Ishikawa (cell line): ENCODE measurements around the gene C14orf132.

ENCODE experiments used
- CEBPB ChIP-seq: IDR thresholded peaks from 2 replicates; pipeline ENCODE4 v1.6.1; 2012
- CREB1 ChIP-seq: IDR thresholded peaks from 2 replicates; pipeline ENCODE4 v1.6.1; 2012; ENCODE audit warnings: low read depth
- EGR1 ChIP-seq: IDR thresholded peaks from 2 replicates; pipeline ENCODE4 v1.6.1; 2012
- EP300 ChIP-seq: IDR thresholded peaks from 2 replicates; pipeline ENCODE4 v1.6.1; 2012; ENCODE audit warnings: borderline replicate concordance
- FOXM1 ChIP-seq: IDR thresholded peaks from 2 replicates; pipeline ENCODE4 v1.6.1; 2012; ENCODE audit warnings: low read depth, borderline replicate concordance
- MAX ChIP-seq: IDR thresholded peaks from 2 replicates; pipeline ENCODE4 v1.6.1; 2012
- NFIC ChIP-seq: IDR thresholded peaks from 2 replicates; pipeline ENCODE4 v1.6.1; 2012
- RAD21 ChIP-seq: IDR thresholded peaks from 2 replicates; pipeline ENCODE4 v1.6.1; 2012; ENCODE audit warnings: low read depth
- TAF1 ChIP-seq: IDR thresholded peaks from 2 replicates; pipeline ENCODE4 v1.6.1; 2012; ENCODE audit warnings: low read depth, mild to moderate bottlenecking
- TCF12 ChIP-seq: IDR thresholded peaks from 2 replicates; pipeline ENCODE4 v1.6.1; 2012; ENCODE audit warnings: low read depth
- TEAD4 ChIP-seq: IDR thresholded peaks from 2 replicates; pipeline ENCODE4 v1.6.1; 2012
- YY1 ChIP-seq: IDR thresholded peaks from 2 replicates; pipeline ENCODE4 v1.6.1; 2012; ENCODE audit warnings: low read depth
- ZBTB7A ChIP-seq: IDR thresholded peaks from 2 replicates; pipeline ENCODE4 v1.6.1; 2012; ENCODE audit warnings: low read depth
- TF ChIP-seq, protein P1 (sequence below): IDR thresholded peaks from 2 replicates; pipeline ENCODE4 v1.6.1; 2012
- TF ChIP-seq, protein P2 (sequence below): IDR thresholded peaks from 2 replicates; pipeline ENCODE4 v1.6.1; 2012; ENCODE audit warnings: low read depth, mild to moderate bottlenecking

C14orf132 gene

GRCh38 chr14:96035456-96035855 lies 3.7 kb upstream of the C14orf132 start:
- TF ChIP-seq ZBTB7A (no peak), MAX (no peak), TCF12 (no peak), YY1 (no peak), EGR1 (no peak), CEBPB (no peak), RAD21 (no peak), CREB1 (no peak), EP300 (no peak), NFIC (no peak), TEAD4 (no peak), FOXM1 (no peak), TAF1 (no peak)
- TF ChIP-seq, protein P1, sequence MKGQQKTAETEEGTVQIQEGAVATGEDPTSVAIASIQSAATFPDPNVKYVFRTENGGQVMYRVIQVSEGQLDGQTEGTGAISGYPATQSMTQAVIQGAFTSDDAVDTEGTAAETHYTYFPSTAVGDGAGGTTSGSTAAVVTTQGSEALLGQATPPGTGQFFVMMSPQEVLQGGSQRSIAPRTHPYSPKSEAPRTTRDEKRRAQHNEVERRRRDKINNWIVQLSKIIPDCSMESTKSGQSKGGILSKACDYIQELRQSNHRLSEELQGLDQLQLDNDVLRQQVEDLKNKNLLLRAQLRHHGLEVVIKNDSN: no peak
- TF ChIP-seq, protein P2, sequence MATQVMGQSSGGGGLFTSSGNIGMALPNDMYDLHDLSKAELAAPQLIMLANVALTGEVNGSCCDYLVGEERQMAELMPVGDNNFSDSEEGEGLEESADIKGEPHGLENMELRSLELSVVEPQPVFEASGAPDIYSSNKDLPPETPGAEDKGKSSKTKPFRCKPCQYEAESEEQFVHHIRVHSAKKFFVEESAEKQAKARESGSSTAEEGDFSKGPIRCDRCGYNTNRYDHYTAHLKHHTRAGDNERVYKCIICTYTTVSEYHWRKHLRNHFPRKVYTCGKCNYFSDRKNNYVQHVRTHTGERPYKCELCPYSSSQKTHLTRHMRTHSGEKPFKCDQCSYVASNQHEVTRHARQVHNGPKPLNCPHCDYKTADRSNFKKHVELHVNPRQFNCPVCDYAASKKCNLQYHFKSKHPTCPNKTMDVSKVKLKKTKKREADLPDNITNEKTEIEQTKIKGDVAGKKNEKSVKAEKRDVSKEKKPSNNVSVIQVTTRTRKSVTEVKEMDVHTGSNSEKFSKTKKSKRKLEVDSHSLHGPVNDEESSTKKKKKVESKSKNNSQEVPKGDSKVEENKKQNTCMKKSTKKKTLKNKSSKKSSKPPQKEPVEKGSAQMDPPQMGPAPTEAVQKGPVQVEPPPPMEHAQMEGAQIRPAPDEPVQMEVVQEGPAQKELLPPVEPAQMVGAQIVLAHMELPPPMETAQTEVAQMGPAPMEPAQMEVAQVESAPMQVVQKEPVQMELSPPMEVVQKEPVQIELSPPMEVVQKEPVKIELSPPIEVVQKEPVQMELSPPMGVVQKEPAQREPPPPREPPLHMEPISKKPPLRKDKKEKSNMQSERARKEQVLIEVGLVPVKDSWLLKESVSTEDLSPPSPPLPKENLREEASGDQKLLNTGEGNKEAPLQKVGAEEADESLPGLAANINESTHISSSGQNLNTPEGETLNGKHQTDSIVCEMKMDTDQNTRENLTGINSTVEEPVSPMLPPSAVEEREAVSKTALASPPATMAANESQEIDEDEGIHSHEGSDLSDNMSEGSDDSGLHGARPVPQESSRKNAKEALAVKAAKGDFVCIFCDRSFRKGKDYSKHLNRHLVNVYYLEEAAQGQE: no peak

DNA sequence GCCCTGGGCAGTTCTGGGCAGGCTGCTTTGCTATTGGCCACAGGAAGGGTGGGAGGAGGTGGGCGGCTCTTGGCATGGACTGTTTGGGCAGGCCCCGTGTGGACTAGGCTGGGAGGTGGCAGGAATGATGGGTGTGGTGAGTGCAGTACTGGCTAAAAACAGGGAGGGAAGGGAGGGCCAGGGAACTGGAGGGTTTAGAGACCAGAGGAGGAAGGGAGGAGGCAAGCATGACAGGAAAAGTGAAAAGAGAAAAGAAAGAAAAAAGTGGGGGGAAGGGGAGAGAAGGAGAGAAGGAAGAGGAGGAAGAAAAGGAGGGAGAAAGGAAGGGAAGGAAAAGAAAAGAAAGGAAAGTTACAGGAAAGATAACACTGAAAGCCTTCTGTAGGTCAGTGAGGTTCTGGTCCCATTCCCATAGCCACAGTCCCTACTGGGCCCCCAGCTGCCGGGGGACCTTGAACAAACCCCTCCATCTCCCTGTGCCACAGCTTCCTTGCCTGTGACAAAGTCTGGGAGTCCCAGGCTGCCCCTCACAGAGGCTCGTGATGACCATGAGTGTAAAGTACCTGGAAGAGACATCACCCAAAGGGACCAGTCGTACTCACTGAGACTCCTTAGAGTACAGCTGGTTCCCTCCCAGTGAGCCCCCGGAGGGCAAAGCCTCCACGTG lies 1.1 kb upstream of the C14orf132 start:
- TF ChIP-seq, protein P1: no peak
- TF ChIP-seq RAD21 (no peak), TEAD4 (no peak), TAF1 (no peak), EGR1 (no peak), FOXM1 (no peak), TCF12 (no peak), NFIC (no peak), CEBPB (no peak)

DNA sequence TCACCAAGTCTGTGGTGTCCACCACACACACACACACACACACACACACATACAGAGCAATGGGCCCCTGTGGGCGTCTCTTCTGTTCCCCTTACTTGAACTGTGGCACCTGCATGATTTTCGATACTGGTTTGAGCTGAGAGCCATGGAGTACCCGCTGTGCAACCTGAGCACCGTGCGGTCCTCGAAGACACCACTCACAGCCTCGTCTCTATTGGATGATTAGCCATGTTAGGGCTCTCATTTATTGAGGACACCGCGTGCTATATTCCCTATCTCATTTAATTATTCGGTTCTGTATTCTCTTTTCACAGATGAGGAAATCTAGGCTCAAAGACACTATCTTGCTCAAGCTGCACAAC lies 623 bp upstream of the C14orf132 start:
- no peak for TF ChIP-seq TAF1
- no peak for TF ChIP-seq YY1
- no peak for TF ChIP-seq CREB1
- no peak for TF ChIP-seq EGR1
- TF ChIP-seq NFIC: no peak
- TF ChIP-seq EP300: no peak
- TF ChIP-seq MAX: no peak
- TF ChIP-seq ZBTB7A: no peak
- no peak for TF ChIP-seq TCF12
- TF ChIP-seq, protein P2: no peak
- TF ChIP-seq FOXM1: no peak
- no peak for TF ChIP-seq TEAD4
- TF ChIP-seq, protein P1: no peak

DNA sequence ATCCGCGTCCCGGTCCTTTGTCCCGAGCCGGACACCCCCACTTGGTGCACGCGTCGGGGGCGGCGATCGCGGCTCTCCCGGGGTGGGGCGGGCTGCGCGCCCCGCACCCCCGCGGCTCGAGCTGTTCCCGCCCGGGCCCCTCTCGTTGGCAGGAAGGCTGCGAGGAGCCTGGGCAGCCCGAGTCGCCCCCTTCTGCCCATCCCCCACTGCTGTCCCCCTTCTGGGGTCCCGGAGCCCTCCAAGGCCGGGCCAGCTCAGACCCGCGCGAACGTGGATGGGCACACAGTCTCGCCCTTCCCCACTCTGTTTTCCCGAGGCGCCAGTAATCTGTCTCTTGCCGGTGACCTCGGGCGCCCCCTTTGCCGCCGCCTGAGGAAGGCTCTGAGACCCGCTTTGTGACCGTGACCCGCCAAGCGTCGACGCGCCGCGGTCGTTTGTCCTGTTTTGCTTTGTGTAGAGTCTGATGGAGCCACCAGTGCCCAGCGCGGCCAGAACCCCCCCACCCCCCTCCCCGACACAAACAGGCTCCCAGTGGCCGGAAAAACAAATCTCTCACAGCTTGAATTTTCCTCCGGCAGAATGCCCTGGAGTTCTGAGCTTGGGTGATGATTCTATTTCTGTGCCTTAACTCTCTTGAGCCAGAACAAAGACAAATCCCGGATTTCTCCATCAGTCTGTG lies 610 bp downstream of the C14orf132 start:
- TF ChIP-seq CREB1 (no peak), RAD21 (no peak), TCF12 (no peak), MAX (no peak), TEAD4 (no peak), FOXM1 (no peak), EP300 (no peak), TAF1 (no peak), NFIC (no peak), CEBPB (no peak), ZBTB7A (no peak), EGR1 (no peak), YY1 (no peak)
- TF ChIP-seq, protein P1: no peak
- TF ChIP-seq, protein P2: no peak
